HG02623 (cell line): Measurements from ENCODE around the gene SH3BGRL3.
A peak's percentile ranks its signal among the peaks of the same experiment; 100 is the strongest.
"Not testable (repeated sequence)": the region's sequence is repeated elsewhere in the genome, so short reads cannot be mapped to it uniquely, and the experiment has no call there.

Source experiments
- ATAC-seq: cut with Tn5 transposase; IDR thresholded peaks from one replicate; pipeline ENCODE4 v1.9.1; 2021; ENCODE audit warnings: moderate library complexity; ENCODE audit not compliant: unreplicated experiment

SH3BGRL3 gene

DNA sequence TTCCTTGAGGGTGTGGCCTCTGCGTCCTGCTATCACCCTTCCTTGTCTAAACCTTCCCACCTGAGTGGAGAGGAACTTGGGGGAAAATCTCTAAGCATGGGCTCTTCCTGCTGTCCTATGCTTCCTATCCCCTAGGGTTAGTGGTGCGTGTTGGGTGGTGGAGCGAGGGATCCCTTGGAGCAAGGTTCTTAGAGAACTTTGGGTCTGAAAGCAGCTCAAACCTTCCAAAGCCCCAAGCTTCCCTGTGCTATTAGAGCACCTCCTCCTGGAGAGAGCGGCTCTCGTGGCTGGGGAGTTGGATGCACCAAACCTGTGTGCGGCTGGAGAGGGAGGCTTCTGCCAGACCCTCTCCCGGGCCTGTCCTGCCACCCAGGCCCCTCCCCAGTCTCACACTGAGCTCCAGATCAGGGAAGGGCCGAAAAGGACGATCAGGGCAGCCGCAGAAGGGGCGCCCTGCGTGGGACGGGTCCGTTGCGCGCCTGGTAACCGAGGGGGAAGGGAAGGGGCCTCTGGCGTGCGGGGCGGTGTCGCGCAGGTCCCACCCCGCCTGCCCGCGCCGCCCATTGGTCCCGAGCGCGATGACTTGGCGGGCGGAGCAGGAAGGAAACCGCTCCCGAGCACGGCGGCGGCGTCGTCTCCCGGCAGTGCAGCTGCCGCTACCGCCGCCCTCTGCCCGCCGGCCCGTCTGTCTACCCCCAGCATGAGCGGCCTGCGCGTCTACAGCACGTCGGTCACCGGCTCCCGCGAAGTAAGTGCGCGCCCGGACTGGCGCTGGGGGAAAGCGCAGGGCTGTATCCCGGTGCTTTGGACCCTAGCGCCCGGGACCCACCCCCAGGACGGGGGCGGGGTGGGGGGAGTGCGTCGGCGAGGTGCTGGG is at the start of gene SH3BGRL3:
SH3BGRL3 (plus strand) TSS at position 631 of the 877 bp plus-strand sequence; CDS start at position 701, 70 bp downstream.
- ATAC-seq: peak; percentile 53

DNA sequence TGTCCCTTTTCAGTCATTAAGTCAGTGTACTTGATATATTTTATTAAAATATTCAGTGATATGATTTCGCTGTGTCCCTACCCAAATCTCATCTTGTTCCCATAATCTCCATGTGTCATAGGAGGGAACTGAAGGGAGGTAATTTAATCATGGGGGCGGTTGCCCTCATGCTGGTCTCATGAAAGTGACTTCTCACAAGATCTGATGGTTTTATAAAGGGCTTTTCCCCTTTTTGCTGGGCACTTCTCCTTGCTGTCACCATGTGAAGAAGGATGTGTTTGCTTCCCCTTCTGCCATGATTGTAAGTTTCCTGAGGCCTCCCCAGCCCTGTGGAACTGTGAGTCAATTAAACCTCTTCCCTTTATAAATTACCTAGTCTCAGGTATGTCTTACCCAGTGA is 49.2 kb upstream of the SH3BGRL3 start:
- not testable (repeated sequence) for ATAC-seq

DNA sequence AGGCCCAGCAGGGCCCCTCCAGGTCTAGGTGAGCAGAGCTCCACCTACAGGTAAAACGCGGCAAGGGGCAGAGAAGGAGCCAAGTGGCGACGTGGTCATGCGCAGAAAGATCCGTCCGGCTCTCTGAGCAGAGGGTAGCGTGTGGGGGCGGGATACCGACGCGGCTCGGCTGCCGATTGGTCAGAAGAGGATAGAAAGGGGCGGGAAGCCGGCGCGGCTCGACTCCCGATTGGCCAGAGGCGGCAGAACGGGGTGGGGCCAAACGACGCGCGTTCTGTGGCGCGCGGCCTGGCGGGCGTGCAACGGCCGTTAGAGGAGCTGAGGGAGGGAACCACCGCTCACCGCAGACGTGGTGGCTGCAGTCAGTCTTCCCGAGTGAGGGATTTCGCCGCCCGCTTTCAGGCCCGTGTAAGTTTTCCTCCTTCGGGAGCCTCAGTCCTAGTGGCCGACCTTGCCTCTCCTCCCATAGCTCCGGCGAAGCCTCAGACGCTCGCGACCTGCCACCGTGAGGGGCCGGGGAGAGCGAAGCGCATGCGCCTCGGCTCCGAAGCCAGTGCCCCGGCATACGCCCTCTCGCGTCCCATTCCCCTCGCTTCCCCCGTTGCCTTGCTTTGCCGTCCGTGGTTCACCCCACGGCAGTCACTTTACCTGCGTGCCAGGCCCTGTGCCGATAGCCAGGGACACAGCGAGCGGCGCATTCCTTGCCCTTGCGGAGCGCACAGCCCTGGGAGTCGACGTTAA is 45.8 kb upstream of the SH3BGRL3 start, which contains the start of gene CEP85:
CEP85 (plus strand) TSS at position 298 of the 741 bp plus-strand sequence. CDS start 5,584 bp downstream, outside the sequence.
- ATAC-seq: peak; percentile 85

DNA sequence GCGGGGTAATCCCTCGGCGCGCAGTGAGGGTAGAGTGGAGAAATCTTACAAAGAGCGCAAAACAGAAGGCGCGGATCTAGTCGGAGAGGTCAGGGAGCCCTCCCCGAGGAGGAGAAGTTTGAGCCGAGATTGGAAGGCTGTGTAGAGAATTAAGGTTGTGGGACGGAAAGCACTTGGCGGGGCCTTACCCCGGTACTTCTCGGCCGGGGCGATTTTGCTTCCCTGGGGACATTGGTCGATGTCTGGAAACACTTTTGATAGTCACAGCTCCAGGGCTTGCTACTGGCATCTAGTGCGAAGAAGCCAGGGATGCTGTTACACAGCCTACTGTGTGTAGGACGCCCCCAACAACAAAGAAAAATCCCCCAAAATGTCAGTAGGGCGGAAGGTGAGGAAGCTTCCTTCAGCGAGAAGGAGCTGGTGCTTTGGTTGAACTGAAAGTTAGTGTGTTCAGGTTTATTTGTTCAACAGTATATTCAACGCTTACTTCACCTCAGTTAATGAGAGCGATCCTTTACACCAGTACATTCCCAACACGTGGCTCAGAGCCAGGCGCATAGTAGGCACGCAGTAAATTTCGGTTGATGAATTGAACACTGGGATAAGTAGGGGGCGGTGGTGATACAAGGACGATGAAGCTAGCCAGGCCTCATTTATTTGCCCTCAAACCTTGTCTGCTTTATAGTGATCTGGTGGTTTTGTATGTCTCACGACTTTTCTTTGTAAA is 45.1 kb upstream of the SH3BGRL3 start:
- no peak for ATAC-seq

DNA sequence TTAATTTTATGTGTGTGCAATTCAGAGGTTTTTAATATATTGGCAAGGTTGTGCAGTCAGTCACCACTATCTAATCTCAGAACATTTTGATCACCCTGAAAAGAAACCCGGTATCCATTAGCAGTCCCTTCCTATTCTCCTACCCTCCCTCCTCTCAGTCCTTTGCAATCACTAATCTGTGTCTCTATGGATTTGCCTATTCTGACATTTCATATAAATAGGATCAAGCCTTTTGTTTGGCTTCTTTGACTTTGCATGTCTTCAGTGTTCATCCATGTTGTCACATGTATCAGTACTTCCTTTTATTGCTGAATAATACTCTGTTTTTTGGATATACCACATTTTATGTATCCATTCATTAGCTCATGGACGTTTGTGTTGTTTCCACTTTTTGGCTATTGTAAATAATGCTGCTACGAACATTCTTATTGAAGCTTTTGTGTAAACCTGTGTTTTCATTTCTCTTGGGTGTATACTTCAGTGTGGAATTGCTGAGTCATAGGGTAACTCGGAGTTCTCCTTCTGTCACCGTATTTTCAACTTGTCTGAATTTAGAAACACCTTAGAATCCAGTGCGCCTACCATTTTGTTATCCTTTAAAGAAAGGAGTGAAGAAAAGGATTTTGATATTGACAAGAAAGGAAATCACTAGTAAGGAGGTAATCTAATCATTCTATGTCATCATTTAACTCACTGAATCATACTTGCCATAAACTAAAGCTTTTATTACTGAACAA is 42.5 kb upstream of the SH3BGRL3 start:
- no peak for ATAC-seq

DNA sequence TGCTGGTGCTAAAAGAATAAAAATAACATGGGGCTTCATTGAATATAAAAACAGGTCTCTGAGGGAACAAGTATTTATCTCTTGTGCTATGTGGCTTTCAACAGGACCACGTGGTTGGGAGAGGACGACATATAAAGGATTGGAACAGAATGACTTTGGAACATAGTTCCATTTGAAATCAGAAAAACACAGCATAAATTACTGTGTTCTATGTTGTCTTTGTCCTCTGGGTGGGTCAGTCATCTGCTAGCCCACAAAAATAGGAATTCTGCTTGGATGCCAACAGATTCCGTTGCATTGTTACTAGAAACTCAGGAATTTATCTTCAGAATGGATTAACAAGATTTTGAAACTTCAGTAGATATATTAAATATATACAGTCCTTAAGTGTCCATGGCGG is 40.0 kb upstream of the SH3BGRL3 start:
- no peak for ATAC-seq

DNA sequence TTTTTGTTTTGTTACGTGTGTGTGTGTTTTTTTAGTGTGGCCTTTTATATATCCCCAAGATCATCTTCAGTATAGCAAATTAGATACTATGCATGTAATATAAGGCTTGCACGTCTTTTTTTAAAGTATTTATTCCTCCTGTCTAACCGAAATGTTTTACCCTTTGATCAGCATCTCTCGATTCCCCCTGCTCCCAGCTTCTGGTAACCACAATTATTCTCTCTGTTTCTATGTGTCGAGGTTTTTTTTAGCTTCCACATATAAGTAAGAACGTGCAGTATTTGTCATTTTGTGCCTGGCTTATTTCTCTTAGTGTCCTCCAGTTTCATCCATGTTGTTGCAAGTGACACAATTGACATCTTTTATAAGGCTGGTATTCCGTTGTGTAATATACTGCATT is 27.2 kb upstream of the SH3BGRL3 start:
- ATAC-seq: no peak

DNA sequence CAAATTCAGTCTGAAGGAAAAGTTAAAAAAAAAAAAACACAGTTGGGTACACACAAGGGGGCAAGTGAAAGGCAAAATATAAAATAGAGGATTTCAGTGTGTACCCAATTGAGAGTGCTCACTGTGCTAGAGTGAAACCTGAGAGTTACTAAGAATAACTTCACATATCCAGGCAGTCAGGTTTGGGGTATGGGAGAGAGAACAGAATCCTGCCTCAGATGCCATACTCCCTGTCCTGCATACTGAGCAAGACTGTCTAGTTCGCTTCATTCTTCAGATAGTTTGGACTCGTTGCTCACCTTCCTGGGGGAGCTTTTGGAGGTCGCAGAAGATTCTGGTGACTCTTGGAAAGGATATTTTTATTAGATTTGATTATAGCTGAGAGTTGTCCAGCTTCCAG is 25.5 kb upstream of the SH3BGRL3 start:
- ATAC-seq: no peak

DNA sequence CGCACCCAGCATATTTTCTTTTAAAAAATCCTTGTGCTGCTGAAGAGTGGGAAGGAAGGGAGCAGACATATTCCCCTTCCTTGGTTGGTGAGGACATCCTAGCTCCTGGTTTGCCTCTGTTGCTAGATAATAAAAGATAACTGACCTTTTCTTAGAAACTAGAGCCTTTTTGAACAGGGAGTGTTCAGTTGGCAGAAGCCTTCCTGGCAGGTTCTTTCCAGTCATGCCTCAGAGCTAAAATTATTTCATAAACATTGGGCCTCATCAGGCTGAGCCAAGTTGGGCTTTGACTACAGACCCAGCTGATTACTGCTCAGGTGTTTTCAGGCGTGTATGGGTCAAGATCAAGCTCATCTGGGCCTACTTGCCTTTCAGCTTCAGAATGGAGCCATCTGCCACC is 22.7 kb upstream of the SH3BGRL3 start:
- no peak for ATAC-seq

DNA sequence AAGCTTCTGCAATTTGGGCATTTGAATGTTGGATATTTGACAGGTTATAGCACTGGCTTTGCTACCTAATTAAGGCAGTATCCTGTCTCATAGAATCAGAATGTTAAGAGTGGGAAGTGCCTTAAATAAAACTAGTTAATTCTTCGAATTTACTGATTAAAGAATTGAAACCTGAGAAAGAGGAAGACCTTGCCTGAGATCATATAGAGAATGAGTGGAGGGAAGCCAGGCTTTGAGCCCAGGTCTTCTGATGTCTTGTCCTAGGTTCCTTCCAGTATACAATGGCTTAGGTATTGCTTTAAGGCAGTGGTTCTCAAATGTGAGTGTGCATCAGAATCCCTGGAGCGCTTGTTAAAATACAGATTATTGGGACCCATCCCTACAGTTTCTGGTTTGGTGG is 20.9 kb upstream of the SH3BGRL3 start:
- ATAC-seq: no peak

DNA sequence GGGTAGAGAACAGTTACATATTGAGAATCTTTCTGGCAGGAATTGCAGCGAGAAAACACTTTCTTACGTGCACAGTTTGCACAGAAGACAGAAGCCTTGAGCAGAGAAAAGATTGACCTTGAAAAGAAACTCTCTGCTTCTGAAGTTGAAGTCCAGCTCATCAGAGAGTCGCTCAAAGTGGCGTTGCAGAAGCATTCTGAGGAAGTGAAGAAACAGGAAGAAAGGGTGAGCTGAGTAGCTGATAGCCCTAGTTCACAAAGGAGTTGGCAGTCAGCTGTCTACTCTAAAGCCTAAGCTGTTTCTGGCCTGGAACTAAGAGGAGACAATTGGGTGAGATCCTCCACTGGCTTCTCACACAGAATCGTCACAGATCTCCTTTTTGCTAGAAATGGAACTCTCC is 20.3 kb upstream of the SH3BGRL3 start:
- no peak for ATAC-seq

DNA sequence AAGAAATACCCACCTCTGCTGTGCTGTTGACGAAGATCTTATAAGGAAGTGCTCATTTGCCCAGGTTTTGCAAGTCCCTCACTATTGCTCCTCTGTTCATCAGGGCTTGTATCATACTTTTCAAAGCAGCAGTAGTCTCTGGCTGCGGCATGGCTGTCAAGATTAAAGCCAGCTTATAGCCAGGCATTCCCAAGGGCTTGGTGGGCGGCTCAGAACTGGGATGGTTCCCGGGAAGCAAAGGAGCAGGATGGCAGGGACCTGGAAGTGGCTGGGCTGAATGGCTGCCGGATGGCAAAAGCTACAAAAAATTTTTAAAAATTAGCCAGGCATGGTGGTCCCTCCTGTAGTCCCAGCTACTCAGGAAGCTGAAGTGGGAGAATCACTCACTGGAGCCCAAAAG is 16.7 kb upstream of the SH3BGRL3 start:
- ATAC-seq: no peak

DNA sequence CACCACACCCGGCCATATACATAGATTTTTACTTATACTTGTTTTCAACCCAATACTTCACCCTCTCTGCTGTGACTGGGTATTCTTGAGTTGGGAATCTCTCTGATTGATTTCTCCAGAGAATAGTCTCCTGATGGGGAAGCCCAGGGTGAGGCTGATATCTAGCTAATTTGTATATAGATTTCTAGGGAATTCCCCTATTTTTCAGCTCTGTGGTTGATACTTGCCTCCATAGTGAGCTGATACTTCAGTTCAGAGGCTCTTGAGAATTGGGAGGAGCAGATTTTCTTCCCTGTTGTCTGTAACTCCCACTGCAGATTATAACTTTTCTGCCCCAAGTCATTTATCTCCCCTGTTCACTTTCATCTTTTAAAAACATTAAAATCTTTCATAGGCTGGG is 14.5 kb upstream of the SH3BGRL3 start:
- ATAC-seq: no peak

DNA sequence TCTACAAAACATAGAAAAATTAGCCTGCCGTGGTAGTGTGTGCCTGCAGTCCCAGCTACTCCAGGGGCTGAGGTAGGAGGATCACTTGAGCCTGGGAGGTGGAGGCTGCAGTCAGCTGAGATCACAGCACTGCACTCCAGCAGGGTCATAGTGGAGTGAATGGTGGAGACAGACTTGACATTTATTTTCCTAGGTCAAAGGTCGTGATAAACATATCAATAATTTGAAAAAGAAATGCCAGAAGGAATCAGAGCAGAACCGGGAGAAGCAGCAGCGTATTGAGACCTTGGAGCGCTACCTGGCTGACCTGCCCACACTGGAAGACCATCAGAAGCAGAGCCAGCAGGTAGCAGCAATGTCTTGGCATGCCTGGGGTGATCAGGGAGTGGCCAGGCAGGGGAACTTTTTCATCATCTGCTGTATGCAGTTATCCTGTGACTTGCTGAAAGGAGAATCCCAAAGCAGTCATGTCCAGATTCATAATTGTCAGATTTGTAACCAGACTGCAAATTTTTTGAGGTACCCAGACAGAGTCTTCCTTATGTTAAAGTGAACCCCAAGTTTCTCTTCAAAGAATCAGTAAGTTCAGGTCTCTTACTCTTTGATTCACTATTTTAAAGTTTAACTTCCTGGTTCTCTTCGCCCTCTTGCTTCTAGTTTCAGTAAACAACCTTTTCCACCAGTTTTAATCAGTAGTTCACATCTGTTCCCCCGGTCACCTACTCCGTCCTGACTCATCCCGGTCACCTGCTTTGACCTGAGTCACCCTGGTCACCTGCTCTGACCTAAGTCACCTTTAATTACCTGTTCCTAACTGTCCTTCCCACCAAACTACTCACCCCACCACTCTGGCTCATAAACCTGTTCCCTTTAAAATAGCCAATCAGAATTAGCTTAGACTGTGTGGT is 11.3 kb upstream of the SH3BGRL3 start:
- ATAC-seq: no peak

DNA sequence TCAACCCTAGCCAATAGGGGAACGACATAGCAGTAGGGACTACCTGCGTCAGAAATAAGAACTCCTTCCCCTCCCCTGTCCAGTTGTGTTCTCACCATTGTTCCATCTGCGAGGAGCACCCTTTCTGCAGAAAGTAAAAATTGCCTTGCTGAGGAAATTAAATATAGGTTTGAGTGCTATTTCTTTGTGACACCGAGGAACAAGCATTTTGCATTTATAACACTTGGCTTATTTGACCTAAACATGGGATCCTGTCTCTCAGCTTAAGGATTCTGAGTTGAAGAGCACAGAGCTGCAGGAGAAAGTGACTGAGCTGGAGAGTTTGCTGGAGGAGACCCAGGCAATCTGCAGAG is 10.7 kb upstream of the SH3BGRL3 start:
- no peak for ATAC-seq

DNA sequence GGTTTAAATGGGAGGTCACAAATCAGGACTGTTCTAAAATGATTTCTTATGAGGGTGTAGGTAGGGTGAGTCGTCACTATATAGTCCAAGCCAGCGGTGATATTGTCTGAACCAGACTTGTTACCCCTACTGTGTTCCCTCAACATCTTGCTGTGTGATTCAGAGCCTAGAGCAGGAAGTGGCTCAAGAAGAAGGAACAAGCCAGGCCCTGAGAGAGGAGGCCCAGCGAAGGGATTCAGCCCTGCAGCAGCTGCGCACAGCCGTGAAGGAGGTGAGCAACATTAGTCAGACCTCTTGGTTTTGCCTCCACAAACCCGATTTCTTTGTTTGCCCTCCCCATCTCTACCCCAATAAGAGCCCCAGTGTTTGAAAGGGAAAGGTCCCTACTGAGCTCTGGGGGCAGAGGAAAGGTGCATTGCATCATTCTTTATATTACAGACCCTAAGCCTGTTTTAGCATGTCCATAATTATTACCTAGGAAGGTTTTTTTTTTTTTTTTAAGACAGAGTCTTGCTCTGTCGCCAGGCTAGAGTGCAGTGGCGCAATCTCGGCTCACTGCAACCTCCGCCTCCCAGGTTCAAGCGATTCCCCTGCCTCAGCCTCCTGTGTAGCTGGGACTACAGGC is 5.0 kb upstream of the SH3BGRL3 start:
- no peak for ATAC-seq

DNA sequence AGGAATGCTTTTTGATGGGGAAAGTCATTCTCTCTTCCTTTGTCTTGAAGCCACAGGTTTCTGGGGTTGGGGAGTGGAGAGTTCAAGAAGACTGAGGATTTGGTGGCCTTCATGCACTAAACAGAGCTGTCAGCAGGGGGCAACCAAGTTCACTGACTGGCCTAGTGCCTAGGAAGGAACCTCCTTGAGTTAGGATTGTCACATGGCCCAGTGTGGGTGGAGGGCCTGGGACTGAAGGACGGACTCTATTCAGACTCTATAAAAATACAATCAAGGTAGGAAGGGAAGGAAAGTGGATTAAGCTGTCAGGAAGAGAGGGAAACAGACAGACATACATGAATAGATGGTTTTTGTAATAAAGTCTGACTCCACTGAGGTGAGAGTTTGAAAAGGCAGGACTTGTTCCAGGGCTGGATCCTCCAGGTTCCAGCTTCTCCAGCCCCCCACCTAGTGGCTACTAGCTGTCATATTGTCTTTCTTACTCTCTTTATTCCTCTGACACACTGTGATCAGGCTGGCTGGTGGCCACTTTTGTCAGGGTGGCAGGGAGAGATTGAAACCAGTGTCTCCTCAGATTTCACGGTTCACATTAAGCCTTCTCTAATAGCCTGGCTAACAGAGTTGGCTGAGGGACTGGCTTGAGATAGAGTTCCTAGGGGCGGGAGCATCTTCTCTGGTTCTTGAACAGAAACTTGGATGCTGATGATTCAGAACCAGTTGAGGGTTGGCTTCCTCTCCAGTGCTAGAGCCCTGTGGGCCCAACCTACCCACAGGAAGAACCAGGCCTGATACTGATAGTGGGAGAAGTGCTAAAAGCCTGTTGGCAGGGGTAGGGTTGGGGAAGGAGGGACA is 4.1 kb upstream of the SH3BGRL3 start:
- ATAC-seq: no peak

DNA sequence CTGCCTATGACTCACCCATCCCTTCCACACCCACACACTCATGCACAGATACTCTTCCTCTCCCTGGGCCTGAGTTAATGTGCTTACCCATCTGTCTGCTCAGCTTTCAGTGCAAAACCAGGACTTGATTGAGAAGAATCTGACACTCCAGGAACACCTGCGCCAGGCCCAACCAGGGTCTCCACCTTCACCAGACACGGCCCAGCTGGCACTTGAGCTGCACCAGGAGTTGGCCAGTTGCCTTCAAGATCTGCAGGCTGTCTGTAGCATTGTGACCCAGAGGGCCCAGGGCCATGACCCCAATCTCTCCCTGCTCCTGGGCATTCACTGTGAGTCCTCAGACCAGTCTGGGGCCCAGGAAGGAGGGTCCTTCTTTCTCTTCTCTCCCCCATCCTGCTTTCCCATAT is 3.5 kb upstream of the SH3BGRL3 start:
- no peak for ATAC-seq
